DMS79 treated with DMSO at 0.1 percent for 48 hours (cell line): ENCODE results near the gene PCNX4.

Experiments
- DNase-seq: peaks from one replicate; lab custom pipeline; 2025; lab: John Stamatoyannopoulos, UW

PCNX4 gene

DNA sequence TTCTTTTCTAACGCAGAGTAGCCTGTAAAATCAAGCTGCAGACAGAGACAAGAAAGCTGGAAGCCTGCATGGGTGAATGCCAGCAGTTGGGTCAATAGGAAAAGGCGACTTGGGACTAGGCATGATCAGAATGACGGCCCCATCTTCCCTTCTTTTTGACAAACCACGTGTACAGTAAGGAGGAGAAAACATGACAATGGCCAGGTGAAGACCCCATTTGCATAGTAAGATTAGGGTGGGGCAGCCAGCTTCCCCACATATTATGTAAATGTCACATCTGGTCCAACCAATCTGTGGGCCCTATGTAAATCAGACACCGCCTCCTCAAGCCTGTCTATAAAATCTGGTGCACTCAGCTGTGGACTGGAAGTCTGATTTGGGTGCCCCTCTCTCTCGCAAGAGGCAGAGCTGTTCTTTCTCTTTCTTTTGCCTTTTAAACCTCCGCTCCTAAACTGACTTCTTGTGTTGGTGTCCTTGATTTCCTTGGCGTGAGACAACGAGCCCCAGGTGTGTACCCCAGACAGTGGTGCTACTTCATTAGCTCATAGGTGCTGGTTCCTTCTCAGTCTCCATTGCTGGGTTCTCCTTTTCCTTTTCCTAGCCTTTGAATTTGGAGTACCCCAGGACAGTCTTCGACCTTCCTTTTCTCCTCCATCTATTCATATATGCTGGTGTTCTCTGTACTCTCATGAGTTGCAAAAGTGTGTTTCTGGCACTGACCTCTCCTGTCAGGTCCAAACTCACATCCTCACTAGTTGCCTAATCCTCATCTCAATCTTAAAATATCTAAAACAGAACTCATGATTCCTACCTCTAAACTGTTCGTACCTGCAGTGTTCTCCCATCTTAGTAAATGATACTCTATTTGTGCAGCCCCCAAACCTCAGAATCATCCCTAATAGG, 82.9 kb downstream of the PCNX4 start:
- no peak for DNase-seq

DNA sequence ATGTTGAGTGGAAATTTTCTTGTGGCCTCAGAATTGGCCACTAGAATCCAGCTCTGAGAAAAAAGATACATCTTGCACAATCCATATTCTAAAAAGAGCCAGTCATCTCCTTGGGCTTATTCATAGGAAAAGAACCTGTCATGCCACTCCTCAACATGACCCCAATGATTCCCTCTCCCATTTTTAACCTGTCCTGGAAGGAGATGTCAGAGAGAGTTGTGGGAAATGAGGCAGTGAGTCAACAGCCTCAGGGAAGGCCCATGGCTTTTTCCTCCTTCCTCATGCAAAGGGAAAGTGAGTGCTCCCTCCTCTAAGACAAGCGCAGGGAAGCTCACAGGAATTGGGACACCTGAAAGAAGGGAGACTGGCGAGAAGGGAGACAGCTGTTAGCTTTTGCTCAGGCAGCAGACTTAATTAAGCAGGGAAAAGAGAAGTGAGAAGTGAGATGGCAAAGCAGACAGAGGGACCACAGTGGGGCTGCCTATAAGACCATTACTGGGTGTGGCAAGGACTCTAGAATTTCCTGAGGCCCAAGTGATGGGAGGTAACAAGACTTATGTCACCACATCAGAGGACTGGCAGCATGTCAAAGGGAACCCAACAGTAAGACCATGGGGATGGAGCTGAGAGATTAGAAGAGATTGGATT, 83.7 kb downstream of the PCNX4 start:
- no peak for DNase-seq

DNA sequence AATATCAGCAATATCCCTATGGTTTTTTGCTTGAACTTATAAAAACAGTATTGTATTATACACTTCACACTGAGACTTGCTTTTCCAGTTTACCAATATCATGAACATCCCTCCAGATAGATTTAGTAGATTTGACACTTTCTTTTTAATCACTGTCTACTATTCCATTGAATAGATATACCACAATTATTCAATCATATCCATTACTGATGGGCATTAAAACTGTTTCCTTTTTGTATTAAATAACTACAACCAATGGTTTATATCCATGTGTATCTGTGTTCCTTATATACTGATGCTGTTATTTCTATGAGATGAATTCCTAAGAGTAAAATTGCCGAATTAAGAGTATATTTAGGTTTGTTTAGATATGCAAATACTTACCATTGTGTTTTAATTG, 86.4 kb downstream of the PCNX4 start:
- no peak for DNase-seq

DNA sequence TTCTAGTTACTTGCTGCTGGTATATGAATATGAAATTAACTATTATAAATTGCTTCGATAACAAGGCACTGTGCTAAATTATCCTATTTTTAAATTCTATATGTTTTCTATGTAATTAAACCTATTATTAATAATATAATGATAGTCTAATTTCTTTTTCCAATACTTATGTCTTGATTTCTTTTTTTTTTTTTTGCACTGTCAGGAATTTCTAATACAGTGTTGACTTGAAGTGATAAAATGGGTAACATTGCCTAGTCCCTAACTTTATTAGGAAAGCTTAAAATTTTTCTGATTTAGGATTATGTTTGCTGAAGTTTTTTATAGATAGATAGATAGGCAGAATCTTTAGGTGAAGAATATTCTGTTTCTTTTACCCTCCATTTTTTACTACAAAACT, 87.1 kb downstream of the PCNX4 start:
- DNase-seq: no peak

GRCh38 chr14:60179431-60179869, 87.7 kb downstream of the PCNX4 start:
- no peak for DNase-seq

DNA sequence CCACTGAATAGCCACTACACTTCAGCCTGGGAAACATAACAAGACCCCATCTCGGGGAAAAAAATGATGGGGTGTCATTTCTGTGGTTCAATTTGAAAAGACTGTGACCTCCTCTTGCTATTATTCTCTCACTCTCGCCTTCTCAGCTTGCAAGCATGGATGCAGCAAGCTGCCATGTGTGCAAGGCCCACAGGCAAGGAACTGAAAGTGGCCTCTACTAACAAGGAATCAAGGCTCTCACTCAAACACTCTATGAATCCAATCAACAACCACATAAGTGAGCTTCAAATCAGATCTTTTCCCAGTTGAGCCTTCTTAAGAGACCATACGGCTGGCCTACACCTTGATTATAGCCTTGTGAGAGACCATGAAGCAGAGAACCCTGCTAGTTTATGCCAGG, 91.4 kb downstream of the PCNX4 start:
- no peak for DNase-seq

- DNase-seq: no peak
Measured at GRCh38 chr14:60183741-60184140, 92.0 kb downstream of the PCNX4 start.

- peak; percentile 87 for DNase-seq
Measured at GRCh38 chr14:60184146-60184904, 92.6 kb downstream of the PCNX4 start.

- DNase-seq: no peak
Measured at GRCh38 chr14:60184905-60185555, 93.3 kb downstream of the PCNX4 start.

DNA sequence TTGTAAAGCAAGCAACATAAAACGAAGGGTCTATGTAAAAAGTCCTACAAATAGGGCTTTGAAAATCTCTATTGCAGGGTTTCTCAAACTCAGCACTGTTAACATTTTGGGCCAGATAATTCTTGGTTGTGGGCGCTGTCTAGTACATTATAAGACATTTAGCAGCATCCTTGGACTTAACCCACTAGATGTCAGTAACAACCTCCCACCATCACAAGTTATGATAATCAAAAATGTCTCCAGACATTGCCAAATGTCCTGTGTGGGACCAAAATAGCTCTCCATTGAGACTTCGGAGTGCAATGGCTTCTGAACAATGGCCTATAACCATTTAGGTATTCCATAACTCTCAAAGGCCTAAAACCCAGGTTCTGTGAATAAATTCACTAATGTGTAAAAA, 96.4 kb downstream of the PCNX4 start:
- peak; percentile 38 for DNase-seq

GRCh38 chr14:60188696-60189095, 97.0 kb downstream of the PCNX4 start:
- no peak for DNase-seq

GRCh38 chr14:60189923-60190840, 98.5 kb downstream of the PCNX4 start:
- no peak for DNase-seq

DNA sequence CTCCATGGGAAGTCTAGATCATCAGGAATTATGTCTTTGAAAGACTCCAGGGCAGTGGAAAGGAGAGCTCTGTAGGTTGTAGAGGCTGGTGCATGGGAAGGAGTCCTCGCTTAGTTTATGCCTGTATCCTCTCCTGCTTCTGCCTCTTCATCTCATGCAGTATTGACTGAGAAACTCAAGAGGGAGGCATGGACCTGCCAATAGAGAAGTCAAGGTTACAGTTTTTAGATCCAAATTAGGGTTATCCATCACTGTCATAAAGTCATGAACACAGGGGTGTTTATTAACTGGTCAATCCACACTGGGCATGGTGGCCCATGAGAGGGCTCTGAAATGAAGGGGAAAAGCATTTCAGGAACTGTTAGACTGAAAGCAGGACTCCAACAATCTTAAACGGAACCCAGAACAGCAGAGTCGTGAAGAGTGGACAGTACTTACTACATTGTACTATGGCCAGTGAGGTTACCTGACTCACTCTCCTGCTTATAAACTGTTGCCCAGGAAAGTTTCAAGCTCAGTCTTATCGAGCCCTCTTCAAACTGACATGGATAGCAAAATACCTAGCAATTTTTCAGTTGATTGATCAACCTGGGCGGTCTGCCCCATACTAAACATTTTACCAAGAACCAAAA, 103.6 kb downstream of the PCNX4 start:
- DNase-seq: no peak

- no peak for DNase-seq
Measured at GRCh38 chr14:60196291-60196690, 104.6 kb downstream of the PCNX4 start.

DNA sequence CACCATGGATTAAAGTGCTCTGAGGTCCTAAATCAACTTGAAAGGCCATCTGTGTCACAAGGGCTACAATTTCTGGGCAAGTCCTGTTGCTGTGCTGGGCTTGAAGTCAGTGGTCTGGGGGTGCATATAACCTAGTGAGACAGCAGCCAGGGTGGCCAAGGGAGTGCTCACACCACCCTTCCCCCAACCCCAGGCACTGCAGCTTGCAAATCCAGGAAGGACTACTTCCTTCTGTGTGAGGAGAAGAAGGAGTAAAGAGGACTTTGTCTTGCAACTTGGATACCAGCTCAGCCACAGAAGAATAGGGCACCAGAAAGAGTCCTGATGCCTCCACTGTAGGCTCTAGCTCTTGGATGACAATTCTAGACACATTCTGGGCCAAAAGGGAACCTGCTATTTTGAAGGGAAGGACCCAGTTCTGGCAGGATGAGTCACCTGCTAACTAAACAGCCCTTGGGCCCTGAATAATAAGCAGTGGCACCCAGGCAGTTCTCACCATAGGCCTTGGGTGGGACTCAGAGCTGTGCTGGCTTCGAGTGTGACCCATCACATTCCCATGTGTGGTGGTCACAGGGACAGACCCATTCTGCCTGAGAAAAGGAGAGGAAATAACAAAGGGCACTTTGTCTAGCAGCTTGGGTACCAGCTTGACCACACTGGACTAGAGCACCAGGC, 106.0 kb downstream of the PCNX4 start:
- no peak for DNase-seq

GRCh38 chr14:60199321-60199720, 107.6 kb downstream of the PCNX4 start:
- DNase-seq: no peak

- DNase-seq: no peak
Measured at GRCh38 chr14:60204104-60204842, 112.5 kb downstream of the PCNX4 start.

GRCh38 chr14:60204843-60205774, 113.4 kb downstream of the PCNX4 start:
- no peak for DNase-seq
